ENCODE measurements around the gene NYAP2. TPM values are rescaled to one million over a fixed set of nuclear protein-coding genes. Genes with fewer than 3 reads are reported as not detected.

The NYAP2 gene
- total RNA-seq, 4 donors from 2014 or later: 0.09 to 0.61 (median 0.18) TPM; not detected in 1

DNA sequence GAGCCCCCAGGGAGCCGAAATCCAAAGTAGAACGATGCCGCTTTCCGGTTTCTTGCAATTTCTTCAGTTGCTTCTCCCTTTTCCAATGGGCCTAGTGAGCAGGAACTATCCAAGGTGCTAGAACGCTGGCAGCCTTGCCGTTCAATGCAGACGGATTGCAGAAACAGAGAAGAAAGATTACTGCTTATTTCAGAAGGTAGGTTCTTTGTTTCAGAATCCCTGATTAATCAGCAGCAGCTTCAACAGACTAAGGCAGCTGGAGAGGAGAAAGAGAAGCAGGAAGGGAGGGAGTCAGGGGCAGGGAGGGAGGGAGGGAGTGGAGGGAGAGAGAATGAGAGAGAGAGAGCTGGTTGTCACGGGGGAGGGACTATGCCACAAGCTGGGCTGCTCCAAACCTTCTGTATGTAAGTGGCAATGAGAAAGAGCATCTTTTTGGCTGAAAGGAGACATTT is 576 bp downstream of the NYAP2 start:
- TF ChIP-seq, protein P1, sequence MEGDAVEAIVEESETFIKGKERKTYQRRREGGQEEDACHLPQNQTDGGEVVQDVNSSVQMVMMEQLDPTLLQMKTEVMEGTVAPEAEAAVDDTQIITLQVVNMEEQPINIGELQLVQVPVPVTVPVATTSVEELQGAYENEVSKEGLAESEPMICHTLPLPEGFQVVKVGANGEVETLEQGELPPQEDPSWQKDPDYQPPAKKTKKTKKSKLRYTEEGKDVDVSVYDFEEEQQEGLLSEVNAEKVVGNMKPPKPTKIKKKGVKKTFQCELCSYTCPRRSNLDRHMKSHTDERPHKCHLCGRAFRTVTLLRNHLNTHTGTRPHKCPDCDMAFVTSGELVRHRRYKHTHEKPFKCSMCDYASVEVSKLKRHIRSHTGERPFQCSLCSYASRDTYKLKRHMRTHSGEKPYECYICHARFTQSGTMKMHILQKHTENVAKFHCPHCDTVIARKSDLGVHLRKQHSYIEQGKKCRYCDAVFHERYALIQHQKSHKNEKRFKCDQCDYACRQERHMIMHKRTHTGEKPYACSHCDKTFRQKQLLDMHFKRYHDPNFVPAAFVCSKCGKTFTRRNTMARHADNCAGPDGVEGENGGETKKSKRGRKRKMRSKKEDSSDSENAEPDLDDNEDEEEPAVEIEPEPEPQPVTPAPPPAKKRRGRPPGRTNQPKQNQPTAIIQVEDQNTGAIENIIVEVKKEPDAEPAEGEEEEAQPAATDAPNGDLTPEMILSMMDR (IDR thresholded peaks at IDR 0.05): no peak
- TF ChIP-seq POLR2A (IDR thresholded peaks at IDR 0.05): no peak
- no peaks in the 10 kb centered on the region for H3K27me3 ChIP-seq
- H3K27ac ChIP-seq: no peak overlapping the region
- intact Hi-C loops (cut with DNase I): no loop called here
- H3K9me3 ChIP-seq: no peaks in the 10 kb centered on the region
- H3K4me1 ChIP-seq: no peaks in the 10 kb centered on the region
- no peaks in the 10 kb centered on the region for H3K36me3 ChIP-seq
- DNase-seq: no peak
- WGBS, 2 donors: 11 to 24% methylated on average over 8 of the region's 8 CpGs
- H3K4me3 ChIP-seq: no peak overlapping the region

DNA sequence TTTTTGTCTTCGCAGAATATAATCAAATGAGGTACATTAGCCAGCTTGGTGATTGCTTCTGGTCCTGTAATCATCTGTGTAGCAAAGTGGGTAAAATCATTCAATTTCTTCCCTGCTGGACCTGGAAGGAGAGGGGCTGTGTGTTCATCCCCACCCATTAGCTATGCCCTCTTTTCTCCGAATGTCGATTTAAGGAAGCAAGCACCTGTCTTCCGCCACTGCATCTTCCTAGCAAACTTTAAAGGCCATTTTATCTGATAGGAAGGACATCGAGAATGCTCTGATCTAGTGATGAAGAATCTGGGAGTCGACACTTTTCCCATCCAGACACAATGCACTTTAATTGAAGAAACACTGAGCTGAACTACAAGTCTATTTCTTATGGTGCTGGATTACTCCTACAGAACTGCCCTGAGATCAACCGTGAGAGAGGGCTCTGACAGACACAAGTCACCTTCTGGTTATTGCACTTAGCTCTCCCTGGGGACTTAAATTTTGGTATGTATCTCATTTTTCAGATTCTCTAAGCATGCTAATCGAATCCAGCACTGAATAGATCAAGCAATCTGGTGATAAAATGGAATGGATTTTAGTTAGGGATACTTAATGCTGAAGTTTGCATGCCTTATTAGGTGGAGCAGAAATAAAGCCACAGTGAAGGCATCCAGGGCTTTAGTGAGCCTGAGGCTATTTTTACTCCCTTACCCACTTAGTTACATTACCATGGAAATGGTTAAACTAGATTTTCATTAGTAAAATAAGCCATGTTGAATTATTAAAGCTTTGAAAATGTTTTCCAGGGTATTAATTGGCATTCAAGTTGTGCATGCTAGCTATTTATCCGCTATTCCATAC is 1.3 kb downstream of the NYAP2 start:
- intact Hi-C loops (cut with DNase I): no loop called here
- TF ChIP-seq POLR2A (IDR thresholded peaks at IDR 0.05): no peak
- TF ChIP-seq, protein P1 (IDR thresholded peaks at IDR 0.05): no peak
- Histone ChIP-seq H3K27ac (no peak overlapping the region), H3K9me3 (no peaks in the 10 kb centered on the region), H3K27me3 (no peaks in the 10 kb centered on the region), H3K4me3 (no peak overlapping the region), H3K36me3 (no peaks in the 10 kb centered on the region), H3K4me1 (no peaks in the 10 kb centered on the region)
- WGBS, 2 donors: 56 to 64% methylated on average over 9 of the region's 9 CpGs
- no peak for DNase-seq

DNA sequence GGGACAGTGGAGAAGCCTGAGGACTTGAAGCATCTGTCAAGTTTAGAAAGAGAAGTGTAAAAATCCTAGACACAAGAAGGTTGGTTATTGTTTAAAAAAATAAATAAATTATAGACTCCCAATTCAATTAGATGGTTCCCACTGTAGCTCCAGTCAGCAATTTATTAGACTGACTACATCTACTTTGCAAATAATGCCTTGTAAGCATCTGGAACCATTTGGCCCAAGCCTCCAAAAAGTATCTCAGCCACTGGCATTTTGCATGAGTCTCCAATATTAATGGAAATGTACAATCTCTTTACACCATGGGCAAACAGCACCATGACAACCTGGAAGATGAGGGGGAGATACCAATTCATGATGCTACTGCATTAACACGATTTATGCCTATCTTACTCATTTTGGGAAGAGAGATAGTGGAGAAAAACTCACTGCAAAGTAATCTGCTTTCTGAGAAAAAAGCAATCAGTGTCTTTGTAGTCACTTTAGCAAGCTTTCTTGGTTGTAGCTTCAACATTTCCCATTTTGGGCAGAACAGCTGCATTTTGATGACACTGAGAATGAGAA is 2.8 kb downstream of the NYAP2 start:
- no peaks in the 10 kb centered on the region for H3K9me3 ChIP-seq
- no peak overlapping the region for H3K4me3 ChIP-seq
- H3K27ac ChIP-seq: no peak overlapping the region
- intact Hi-C loops (cut with DNase I): no loop called here
- H3K4me1 ChIP-seq: no peaks in the 10 kb centered on the region
- H3K27me3 ChIP-seq: no peaks in the 10 kb centered on the region
- WGBS, 2 donors: 25 to 31% methylated on average over 1 of the region's 1 CpG
- DNase-seq: no peak
- TF ChIP-seq, protein P1 (IDR thresholded peaks at IDR 0.05): no peak
- TF ChIP-seq POLR2A (IDR thresholded peaks at IDR 0.05): no peak
- no peaks in the 10 kb centered on the region for H3K36me3 ChIP-seq

DNA sequence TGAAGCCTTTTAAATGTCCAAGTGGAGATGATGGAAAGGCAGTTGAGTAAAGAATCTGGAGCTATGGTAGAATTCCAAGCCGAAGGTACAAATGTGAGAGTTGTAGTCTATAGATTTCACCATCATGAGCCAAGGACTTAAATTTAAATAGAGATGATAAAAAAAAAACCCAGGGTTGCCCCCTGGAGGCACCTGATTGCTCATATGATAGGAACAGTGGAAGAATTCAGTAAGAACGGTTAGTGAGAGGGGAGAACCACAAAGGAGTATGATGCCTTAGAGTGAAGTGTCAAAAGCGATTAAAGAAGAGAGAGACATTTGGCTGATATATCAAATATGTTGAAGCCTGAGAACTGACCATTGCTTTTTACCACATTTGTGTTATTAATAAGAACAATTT is 11.9 kb downstream of the NYAP2 start:
- 71 to 77% methylated on average over 3 of the region's 3 CpGs for WGBS, 2 donors
- no peak for DNase-seq
- TF ChIP-seq, protein P1 (IDR thresholded peaks at IDR 0.05): no peak
- TF ChIP-seq POLR2A (IDR thresholded peaks at IDR 0.05): no peak
- Histone ChIP-seq H3K27me3 (no peaks in the 10 kb centered on the region), H3K9me3 (no peaks in the 10 kb centered on the region), H3K4me1 (no peaks in the 10 kb centered on the region), H3K36me3 (no peaks in the 10 kb centered on the region), H3K4me3 (no peak overlapping the region), H3K27ac (no peak overlapping the region)
- intact Hi-C loops (cut with DNase I): no loop called here

GRCh38 chr2:225413786-225414185 is 14.3 kb downstream of the NYAP2 start:
- no peak for DNase-seq
- WGBS, 2 donors: 13 to 17% methylated on average over 2 of the region's 2 CpGs
- H3K4me3 ChIP-seq: no peak overlapping the region
- TF ChIP-seq, protein P1 (IDR thresholded peaks at IDR 0.05): no peak
- H3K9me3 ChIP-seq: no peaks in the 10 kb centered on the region
- no peaks in the 10 kb centered on the region for H3K4me1 ChIP-seq
- no peak overlapping the region for H3K27ac ChIP-seq
- H3K27me3 ChIP-seq: no peaks in the 10 kb centered on the region
- intact Hi-C loops (cut with DNase I): no loop called here
- no peaks in the 10 kb centered on the region for H3K36me3 ChIP-seq
